Osteocyte (in vitro differentiated cells): ENCODE data around the gene XKR8. TPM values are rescaled to one million over a fixed set of nuclear protein-coding genes. Genes with fewer than 3 reads are reported as not detected.
A peak's percentile ranks its signal among the peaks of the same experiment; 100 is the strongest.

Experiments
- DNase-seq: peaks from one replicate; pipeline ENCODE4 v3.0.0; 2021; ENCODE audit warnings: mixed read lengths; ENCODE audit not compliant: unreplicated experiment; ENCODE audit errors: extremely low spot score
- H3K27ac Mint-ChIP-seq: one replicate; pipeline ENCODE4 v1.8.0; 2021; ENCODE audit warnings: mild to moderate bottlenecking, mixed read lengths; ENCODE audit not compliant: unreplicated experiment
- H3K27me3 Mint-ChIP-seq: one replicate; pipeline ENCODE4 v1.8.0; 2021; ENCODE audit warnings: mixed read lengths; ENCODE audit not compliant: unreplicated experiment
- H3K36me3 Mint-ChIP-seq: one replicate; pipeline ENCODE4 v1.8.0; 2021; ENCODE audit warnings: mixed read lengths; ENCODE audit not compliant: unreplicated experiment
- H3K4me1 Mint-ChIP-seq: one replicate; pipeline ENCODE4 v1.8.0; 2021; ENCODE audit warnings: mixed read lengths; ENCODE audit not compliant: unreplicated experiment
- H3K4me3 Mint-ChIP-seq: one replicate; pipeline ENCODE4 v1.8.0; 2021; ENCODE audit warnings: mild to moderate bottlenecking, moderate library complexity, mixed read lengths; ENCODE audit not compliant: unreplicated experiment
- H3K9me3 Mint-ChIP-seq: one replicate; pipeline ENCODE4 v1.8.0; 2021; ENCODE audit warnings: mixed read lengths; ENCODE audit not compliant: unreplicated experiment
- CTCF ChIP-seq: fragments of 200-600 bp; sonication (generic); IDR thresholded peaks from 2 replicates; pipeline ENCODE4 v1.5.0; 2021; ENCODE audit warnings: antibody characterized with exemption, mild to moderate bottlenecking, moderate library complexity
- total RNA-seq: library from RNA; stranded (reverse); gene quantifications from 2 replicates; pipeline ENCODE4 v1.2.1, GENCODE V29; 2021

XKR8 gene
- total RNA-seq, 1 donor from 2014 or later = 3.8 TPM

- no peaks in the 10 kb centered on the region for H3K4me1 Mint-ChIP-seq
- H3K36me3 Mint-ChIP-seq = no peaks in the 10 kb centered on the region
- H3K4me3 Mint-ChIP-seq = no peak overlapping the region
- TF ChIP-seq CTCF = no peak
- no peak for DNase-seq
- no peak overlapping the region for H3K27ac Mint-ChIP-seq
- H3K27me3 Mint-ChIP-seq = peaks cover 13% of the 10 kb centered on the region
- H3K9me3 Mint-ChIP-seq = no peaks in the 10 kb centered on the region
Measured at GRCh38 chr1:27928216-27928954, 31.4 kb upstream of the XKR8 start.

GRCh38 chr1:27931184-27931583 is 28.6 kb upstream of the XKR8 start:
- peaks cover 11% of the 10 kb centered on the region for H3K4me1 Mint-ChIP-seq
- no peaks in the 10 kb centered on the region for H3K9me3 Mint-ChIP-seq
- H3K36me3 Mint-ChIP-seq = no peaks in the 10 kb centered on the region
- no peak for TF ChIP-seq CTCF
- no peak for DNase-seq
- no peak overlapping the region for H3K4me3 Mint-ChIP-seq
- peaks cover 24% of the 10 kb centered on the region for H3K27me3 Mint-ChIP-seq
- no peak overlapping the region for H3K27ac Mint-ChIP-seq

GRCh38 chr1:27931759-27932158 is 28.0 kb upstream of the XKR8 start:
- Mint-ChIP-seq H3K4me1 (peaks cover 11% of the 10 kb centered on the region), H3K27ac (no peak overlapping the region), H3K4me3 (no peak overlapping the region), H3K27me3 (peaks cover 22% of the 10 kb centered on the region), H3K36me3 (no peaks in the 10 kb centered on the region), H3K9me3 (no peaks in the 10 kb centered on the region)
- DNase-seq = no peak
- TF ChIP-seq CTCF = no peak

- no peak within 1 kb of the TSS for H3K27ac Mint-ChIP-seq
- H3K36me3 Mint-ChIP-seq = no peaks in the 10 kb centered on the region
- H3K4me3 Mint-ChIP-seq = peak within 1 kb of the TSS; percentile 45
- peaks cover 11% of the 10 kb centered on the region for H3K4me1 Mint-ChIP-seq
- DNase-seq = no peak
- peak; percentile 14 for TF ChIP-seq CTCF
- peaks cover 31% of the 10 kb centered on the region for H3K27me3 Mint-ChIP-seq
- no peaks in the 10 kb centered on the region for H3K9me3 Mint-ChIP-seq
Measured at GRCh38 chr1:27934818-27935549, 24.8 kb upstream of the XKR8 start, which contains the start of gene SMPDL3B. Gene SMPDL3B, plus strand, starts transcription at chr1:27935000. Its CDS starts 184 bp downstream, at chr1:27935184.

GRCh38 chr1:27935721-27936120 is 24.1 kb upstream of the XKR8 start:
- Mint-ChIP-seq H3K4me3 (no peak overlapping the region), H3K27me3 (peaks cover 31% of the 10 kb centered on the region), H3K9me3 (no peaks in the 10 kb centered on the region), H3K4me1 (peaks cover 11% of the 10 kb centered on the region), H3K36me3 (no peaks in the 10 kb centered on the region), H3K27ac (no peak overlapping the region)
- no peak for DNase-seq
- no peak for TF ChIP-seq CTCF
